ENCODE data around the gene TMEM52B. TPM values are rescaled to one million over a fixed set of nuclear protein-coding genes. Genes with fewer than 3 reads are reported as not detected.

TMEM52B gene
- total and polyA plus RNA-seq, 9 of the 15 experiments (the other 6 are each of a cell fraction or from before 2014, with no cell fraction given), result not detected

DNA sequence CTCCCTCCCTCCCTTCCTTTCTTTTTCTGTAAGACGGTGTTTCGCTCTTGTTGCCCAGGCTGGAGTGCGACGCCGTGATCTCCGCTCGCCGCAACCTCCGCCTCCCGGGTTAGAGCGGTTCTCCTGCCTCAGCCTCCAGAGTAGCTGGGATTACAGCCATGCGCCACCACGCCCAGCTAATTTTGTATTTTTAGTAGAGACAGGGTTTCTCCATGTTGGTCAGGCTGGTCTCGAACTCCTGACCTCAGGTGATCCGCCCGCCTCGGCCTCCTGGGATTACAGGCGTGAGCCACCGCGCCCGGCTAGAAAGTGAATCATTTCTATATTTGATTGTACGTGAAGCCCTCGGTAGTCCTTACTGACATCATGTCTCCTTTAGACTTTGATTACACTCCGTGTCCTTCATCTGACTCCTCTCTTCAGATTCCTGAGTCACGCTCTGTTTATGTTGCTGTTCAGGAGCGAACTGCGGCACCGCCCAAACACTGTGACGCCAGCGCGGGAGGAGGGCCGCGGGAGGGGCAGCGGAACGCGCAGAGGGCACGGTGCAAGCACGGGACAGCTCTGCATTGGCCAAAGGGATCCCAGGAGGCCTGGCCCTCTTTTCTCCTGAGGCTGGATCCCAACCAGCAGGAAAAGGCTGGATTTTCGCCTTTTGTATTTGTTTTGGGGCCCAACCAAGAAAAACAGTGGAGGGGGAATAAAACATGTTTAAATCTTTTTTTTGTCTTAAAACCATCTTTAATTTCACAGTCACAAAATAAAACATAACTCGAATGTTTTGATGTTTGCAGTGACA, 33.3 kb downstream of the TMEM52B start (continued):
- TF ChIP-seq CCNT2 (IDR thresholded peaks at IDR 0.05; ENCODE audit: borderline replicate concordance, extremely low read depth, insufficient read length, low read depth, low read length) (no peak), TRIM28 (IDR thresholded peaks at IDR 0.05) (no peak), GABPA (tag; conservative IDR thresholded peaks at IDR 0.05; ENCODE audit: low read depth) (peak; percentile 14; the same call in 1 of the 2 replicates), MEF2A (IDR thresholded peaks at IDR 0.05; ENCODE audit: control insufficient read depth, low read depth, low read length) (peak; percentile 60; the same call in 1 of the 2 replicates), ZNF280B (CRISPR knock-in tag; IDR thresholded peaks at IDR 0.05) (no peak), PCBP1 (IDR thresholded peaks at IDR 0.05; ENCODE audit: low read depth, low read length, poor library complexity, severe bottlenecking) (no peak), PCBP2 (IDR thresholded peaks at IDR 0.05; ENCODE audit: low read depth, low read length, poor library complexity, severe bottlenecking) (no peak), CBX3 (IDR thresholded peaks at IDR 0.05; ENCODE audit: borderline replicate concordance in 1 of 2, low read length in 2 of 2) (no peak), DPF2 (IDR thresholded peaks at IDR 0.05) (peak; percentile 72), LCOR (CRISPR knock-in tag; IDR thresholded peaks at IDR 0.05) (peak; percentile 65; the same call in 1 of the 2 replicates), E2F3 (CRISPR knock-in tag; IDR thresholded peaks at IDR 0.05) (no peak), ZNF436 (CRISPR knock-in tag; IDR thresholded peaks at IDR 0.05) (no peak), SRSF3 (IDR thresholded peaks at IDR 0.05; ENCODE audit: insufficient read depth, low read length) (no peak), MAFK (IDR thresholded peaks at IDR 0.05; ENCODE audit: low read length) (peak; percentile 70), SAFB2 (IDR thresholded peaks at IDR 0.05; ENCODE audit: borderline replicate concordance, low read depth, low read length, severe bottlenecking) (no peak), ZNF592 (IDR thresholded peaks at IDR 0.05) (0 out of 2 replicates have a peak, but pooled peaks have one; percentile 20), ZNF24 (IDR thresholded peaks at IDR 0.05) (no peak), FOXA3 (CRISPR knock-in tag; conservative IDR thresholded peaks at IDR 0.05 in 1 of 2, IDR thresholded peaks at IDR 0.05 in 1 of 2) (no peak), MYNN (IDR thresholded peaks at IDR 0.05) (no peak), MYNN (CRISPR knock-in tag; IDR thresholded peaks at IDR 0.05) (no peak), JUN (IDR thresholded peaks at IDR 0.05; ENCODE audit: borderline replicate concordance, low read depth, low read length) (peak; percentile 61; the same call in 1 of the 2 replicates), JUN (CRISPR knock-in tag; IDR thresholded peaks at IDR 0.05; ENCODE audit: borderline replicate concordance) (0 out of 2 replicates have a peak, but pooled peaks have one; percentile 66), WHSC1 (IDR thresholded peaks at IDR 0.05; ENCODE audit: low read length) (no peak)

Measured in K562 (cell line).